ENCODE data around the gene MFN2. TPM values are rescaled to one million over a fixed set of nuclear protein-coding genes. Genes with fewer than 3 reads are reported as not detected.

Gene MFN2
- total and polyA plus RNA-seq, 2 of the 8 experiments (the other 6 are each of a cell fraction or from before 2014, with no cell fraction given) = 34.0 to 62.5 TPM

- TF ChIP-seq ATF3 (IDR thresholded peaks at IDR 0.05; ENCODE audit: insufficient read depth, low read depth, low read length) (no peak), CTCF (IDR thresholded peaks at IDR 0.05; ENCODE audit: control extremely low read depth in 1 of 3, insufficient read depth in 1 of 3, low read depth in 1 of 3, low read length in 3 of 3) (no peak), USF2 (IDR thresholded peaks at IDR 0.05; ENCODE audit: low read length) (no peak), HDAC6 (IDR thresholded peaks at IDR 0.05; ENCODE audit: low read depth, low read length) (no peak), POLR2AphosphoS5 (IDR thresholded peaks at IDR 0.05; ENCODE audit: low read depth, low read length) (no peak)
Observed at GRCh38 chr1:11957897-11958296, 22.3 kb upstream of the MFN2 start (continued).

Data from H1 (cell line).